ENCODE data around the gene P3R3URF. TPM values are rescaled to one million over a fixed set of nuclear protein-coding genes. Genes with fewer than 3 reads are reported as not detected.
A peak's percentile ranks its signal among the peaks of the same experiment; 100 is the strongest.

P3R3URF gene
- total and polyA plus RNA-seq, 2 donors from 2014 or later, result not detected

DNA sequence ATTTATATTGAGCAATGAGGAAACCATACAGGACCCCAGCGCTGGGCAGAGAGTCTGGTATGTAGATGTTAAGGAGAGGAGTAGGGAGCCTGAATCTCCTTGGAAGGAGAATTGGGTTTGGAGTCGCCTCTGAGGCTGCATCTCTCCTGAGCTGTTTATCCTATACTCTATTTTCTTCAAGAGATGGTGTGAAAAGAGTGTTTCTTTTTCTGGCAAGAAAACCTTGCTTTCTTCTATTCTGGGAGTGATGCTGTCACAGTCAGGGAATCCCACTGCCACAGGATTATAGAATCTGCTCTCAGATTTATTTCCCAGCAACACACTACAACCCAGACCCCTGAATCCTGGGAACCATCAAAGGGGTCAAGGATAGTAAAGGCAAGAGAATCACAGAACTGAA, 30.1 kb upstream of the P3R3URF start:
- intact Hi-C loops (cut with DNase I), result no loop called here
- no peak overlapping the region for H3K4me3 ChIP-seq (ENCODE audit: low read length in 3 of 3)
- peaks cover 0 to 7% (median 3%) of the 10 kb centered on the region in 3 donors for H3K4me1 ChIP-seq (ENCODE audit: control insufficient read depth in 2 of 3, insufficient read depth in 2 of 3, low read depth in 1 of 3, low read length in 3 of 3)
- no peaks in the 10 kb centered on the region for H3K27me3 ChIP-seq (ENCODE audit: control insufficient read depth, insufficient read depth, low read length)
- no peaks in the 10 kb centered on the region for H3K9me3 ChIP-seq (ENCODE audit: control insufficient read depth in 2 of 3, insufficient read depth in 1 of 3, low read length in 3 of 3)
- no peak for FAIRE-seq
- peak overlapping the region; percentile 36 to 53 for H3K27ac ChIP-seq (ENCODE audit: low read depth in 2 of 2, low read length in 2 of 2)
- H3K36me3 ChIP-seq (ENCODE audit: control insufficient read depth in 2 of 3, insufficient read depth in 3 of 3, low read length in 3 of 3), result no peaks in the 10 kb centered on the region
- no peak for DNase-seq
- H3K9ac ChIP-seq (ENCODE audit: low read length in 3 of 3), result peak overlapping the region in 1 of 3 donors; percentile 27
- TF ChIP-seq, protein P1, sequence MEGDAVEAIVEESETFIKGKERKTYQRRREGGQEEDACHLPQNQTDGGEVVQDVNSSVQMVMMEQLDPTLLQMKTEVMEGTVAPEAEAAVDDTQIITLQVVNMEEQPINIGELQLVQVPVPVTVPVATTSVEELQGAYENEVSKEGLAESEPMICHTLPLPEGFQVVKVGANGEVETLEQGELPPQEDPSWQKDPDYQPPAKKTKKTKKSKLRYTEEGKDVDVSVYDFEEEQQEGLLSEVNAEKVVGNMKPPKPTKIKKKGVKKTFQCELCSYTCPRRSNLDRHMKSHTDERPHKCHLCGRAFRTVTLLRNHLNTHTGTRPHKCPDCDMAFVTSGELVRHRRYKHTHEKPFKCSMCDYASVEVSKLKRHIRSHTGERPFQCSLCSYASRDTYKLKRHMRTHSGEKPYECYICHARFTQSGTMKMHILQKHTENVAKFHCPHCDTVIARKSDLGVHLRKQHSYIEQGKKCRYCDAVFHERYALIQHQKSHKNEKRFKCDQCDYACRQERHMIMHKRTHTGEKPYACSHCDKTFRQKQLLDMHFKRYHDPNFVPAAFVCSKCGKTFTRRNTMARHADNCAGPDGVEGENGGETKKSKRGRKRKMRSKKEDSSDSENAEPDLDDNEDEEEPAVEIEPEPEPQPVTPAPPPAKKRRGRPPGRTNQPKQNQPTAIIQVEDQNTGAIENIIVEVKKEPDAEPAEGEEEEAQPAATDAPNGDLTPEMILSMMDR (IDR thresholded peaks at IDR 0.05; ENCODE audit: borderline replicate concordance, extremely low read depth, insufficient read depth), result no peak

DNA sequence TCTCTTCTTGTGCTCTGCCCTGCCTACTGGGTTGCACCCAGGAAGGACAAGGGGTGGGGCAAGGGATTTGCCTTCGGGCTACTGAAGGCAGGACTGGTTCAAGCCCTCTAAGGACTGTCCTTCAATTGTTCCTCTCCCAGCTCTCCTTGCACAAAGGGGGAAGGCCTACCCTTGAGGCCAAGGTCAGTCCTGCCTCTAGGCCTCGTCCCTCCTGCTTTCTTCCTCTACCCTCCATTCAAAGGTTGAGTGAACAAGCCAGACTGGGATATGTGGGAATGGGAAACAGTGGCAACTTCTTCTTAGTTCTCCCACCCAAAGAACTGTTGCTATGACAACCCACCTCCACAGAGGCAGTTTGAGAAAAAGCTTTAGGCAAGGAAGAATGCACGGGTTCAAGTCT, 29.5 kb upstream of the P3R3URF start:
- intact Hi-C loops (cut with DNase I), result no loop called here
- Histone ChIP-seq H3K27ac (ENCODE audit: low read depth in 2 of 2, low read length in 2 of 2) (peak overlapping the region; percentile 53 to 93), H3K9me3 (ENCODE audit: control insufficient read depth in 2 of 3, insufficient read depth in 1 of 3, low read length in 3 of 3) (no peaks in the 10 kb centered on the region), H3K36me3 (ENCODE audit: control insufficient read depth in 2 of 3, insufficient read depth in 3 of 3, low read length in 3 of 3) (no peaks in the 10 kb centered on the region), H3K27me3 (ENCODE audit: control insufficient read depth, insufficient read depth, low read length) (no peaks in the 10 kb centered on the region), H3K9ac (ENCODE audit: low read length in 3 of 3) (peak overlapping the region in 1 of 3 donors; percentile 27), H3K4me3 (ENCODE audit: low read length in 3 of 3) (peak overlapping the region in 1 of 3 donors; percentile 22), H3K4me1 (ENCODE audit: control insufficient read depth in 2 of 3, insufficient read depth in 2 of 3, low read depth in 1 of 3, low read length in 3 of 3) (peaks cover 0 to 7% (median 3%) of the 10 kb centered on the region in 3 donors)
- DNase-seq, result peak in 1 of 5 donors; percentile 40
- TF ChIP-seq, protein P1 (IDR thresholded peaks at IDR 0.05; ENCODE audit: borderline replicate concordance, extremely low read depth, insufficient read depth), result no peak
- no peak for FAIRE-seq

DNA sequence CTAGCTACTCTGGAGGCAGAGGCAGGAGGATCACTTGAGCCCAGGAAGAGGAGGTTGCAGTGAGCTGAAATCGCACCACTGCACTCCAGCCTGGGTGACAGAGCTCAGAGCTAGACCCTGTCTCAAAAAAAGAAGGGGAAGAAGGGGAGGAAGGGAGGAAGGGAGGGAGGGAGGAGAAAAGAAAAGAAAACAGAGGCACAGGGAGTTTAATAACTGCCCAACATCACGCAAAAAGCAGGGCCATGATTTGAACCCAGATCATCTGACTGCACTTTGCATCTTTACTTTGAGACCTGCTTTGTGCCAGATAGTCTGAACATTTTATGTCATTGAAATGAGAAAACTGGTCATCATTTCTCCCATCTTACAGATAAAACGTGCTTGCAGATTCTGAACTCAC, 28.9 kb upstream of the P3R3URF start:
- DNase-seq, result no peak

More for the DNA sequence above, 28.9 kb upstream of the P3R3URF start:
- no peak for FAIRE-seq
- H3K9ac ChIP-seq (ENCODE audit: low read length in 3 of 3), result peak overlapping the region in 1 of 3 donors; percentile 41
- peak overlapping the region; percentile 84 to 93 for H3K27ac ChIP-seq (ENCODE audit: low read depth in 2 of 2, low read length in 2 of 2)
- peaks cover 0 to 7% (median 3%) of the 10 kb centered on the region in 3 donors for H3K4me1 ChIP-seq (ENCODE audit: control insufficient read depth in 2 of 3, insufficient read depth in 2 of 3, low read depth in 1 of 3, low read length in 3 of 3)
- no peaks in the 10 kb centered on the region for H3K36me3 ChIP-seq (ENCODE audit: control insufficient read depth in 2 of 3, insufficient read depth in 3 of 3, low read length in 3 of 3)
- H3K4me3 ChIP-seq (ENCODE audit: low read length in 3 of 3), result peak overlapping the region in 1 of 3 donors; percentile 85
- H3K9me3 ChIP-seq (ENCODE audit: control insufficient read depth in 2 of 3, insufficient read depth in 1 of 3, low read length in 3 of 3), result no peaks in the 10 kb centered on the region
- H3K27me3 ChIP-seq (ENCODE audit: control insufficient read depth, insufficient read depth, low read length), result no peaks in the 10 kb centered on the region
- intact Hi-C loops (cut with DNase I), result no loop called here
- TF ChIP-seq, protein P1 (IDR thresholded peaks at IDR 0.05; ENCODE audit: borderline replicate concordance, extremely low read depth, insufficient read depth), result no peak
